ENCODE data around the gene MAST4. TPM values are rescaled to one million over a fixed set of nuclear protein-coding genes. Genes with fewer than 3 reads are reported as not detected.

MAST4 gene
- total and polyA plus RNA-seq, 2 donors from 2014 or later, result 27.3 to 31.4 TPM

DNA sequence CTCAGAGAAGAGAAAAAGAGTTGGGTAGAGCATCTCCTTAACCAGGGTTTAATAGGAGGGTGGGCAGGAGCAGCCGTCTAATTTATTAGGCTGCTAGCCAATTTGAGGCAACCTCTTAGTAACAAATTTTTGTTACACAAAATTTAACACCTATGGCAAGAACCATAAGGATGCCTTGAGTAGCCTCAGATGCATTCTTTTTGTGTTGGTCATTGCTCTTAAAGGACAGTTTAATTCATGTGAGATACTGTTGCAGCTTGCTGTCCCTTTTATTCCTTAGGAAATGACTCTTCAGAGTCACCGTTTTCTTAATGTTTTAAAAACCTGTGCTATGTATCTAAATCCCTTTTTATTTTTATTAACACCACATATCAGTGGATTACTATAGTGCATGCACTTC, 255.1 kb downstream of the MAST4 start:
- Histone ChIP-seq H3K27ac (ENCODE audit: low read depth in 2 of 2, low read length in 2 of 2) (no peak overlapping the region), H3K9ac (ENCODE audit: low read length in 3 of 3) (no peak overlapping the region), H3K4me1 (ENCODE audit: control insufficient read depth in 2 of 3, insufficient read depth in 2 of 3, low read depth in 1 of 3, low read length in 3 of 3) (no peaks in the 10 kb centered on the region), H3K4me3 (ENCODE audit: low read length in 3 of 3) (no peak overlapping the region), H3K36me3 (ENCODE audit: control insufficient read depth in 2 of 3, insufficient read depth in 3 of 3, low read length in 3 of 3) (no peaks in the 10 kb centered on the region), H3K9me3 (ENCODE audit: control insufficient read depth in 2 of 3, insufficient read depth in 1 of 3, low read length in 3 of 3) (no peaks in the 10 kb centered on the region), H3K27me3 (ENCODE audit: control insufficient read depth, insufficient read depth, low read length) (no peaks in the 10 kb centered on the region)
- FAIRE-seq (no peak), DNase-seq (no peak)
- intact Hi-C loops (cut with DNase I), result no loop called here
- TF ChIP-seq, protein P1, sequence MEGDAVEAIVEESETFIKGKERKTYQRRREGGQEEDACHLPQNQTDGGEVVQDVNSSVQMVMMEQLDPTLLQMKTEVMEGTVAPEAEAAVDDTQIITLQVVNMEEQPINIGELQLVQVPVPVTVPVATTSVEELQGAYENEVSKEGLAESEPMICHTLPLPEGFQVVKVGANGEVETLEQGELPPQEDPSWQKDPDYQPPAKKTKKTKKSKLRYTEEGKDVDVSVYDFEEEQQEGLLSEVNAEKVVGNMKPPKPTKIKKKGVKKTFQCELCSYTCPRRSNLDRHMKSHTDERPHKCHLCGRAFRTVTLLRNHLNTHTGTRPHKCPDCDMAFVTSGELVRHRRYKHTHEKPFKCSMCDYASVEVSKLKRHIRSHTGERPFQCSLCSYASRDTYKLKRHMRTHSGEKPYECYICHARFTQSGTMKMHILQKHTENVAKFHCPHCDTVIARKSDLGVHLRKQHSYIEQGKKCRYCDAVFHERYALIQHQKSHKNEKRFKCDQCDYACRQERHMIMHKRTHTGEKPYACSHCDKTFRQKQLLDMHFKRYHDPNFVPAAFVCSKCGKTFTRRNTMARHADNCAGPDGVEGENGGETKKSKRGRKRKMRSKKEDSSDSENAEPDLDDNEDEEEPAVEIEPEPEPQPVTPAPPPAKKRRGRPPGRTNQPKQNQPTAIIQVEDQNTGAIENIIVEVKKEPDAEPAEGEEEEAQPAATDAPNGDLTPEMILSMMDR (IDR thresholded peaks at IDR 0.05; ENCODE audit: borderline replicate concordance, extremely low read depth, insufficient read depth), result no peak

GRCh38 chr5:66854416-66854815, 258.2 kb downstream of the MAST4 start:
- Histone ChIP-seq H3K9ac (ENCODE audit: low read length in 3 of 3) (no peak overlapping the region), H3K27ac (ENCODE audit: low read depth in 2 of 2, low read length in 2 of 2) (no peak overlapping the region), H3K4me3 (ENCODE audit: low read length in 3 of 3) (no peak overlapping the region), H3K9me3 (ENCODE audit: control insufficient read depth in 2 of 3, insufficient read depth in 1 of 3, low read length in 3 of 3) (no peaks in the 10 kb centered on the region), H3K36me3 (ENCODE audit: control insufficient read depth in 2 of 3, insufficient read depth in 3 of 3, low read length in 3 of 3) (no peaks in the 10 kb centered on the region), H3K27me3 (ENCODE audit: control insufficient read depth, insufficient read depth, low read length) (no peaks in the 10 kb centered on the region), H3K4me1 (ENCODE audit: control insufficient read depth in 2 of 3, insufficient read depth in 2 of 3, low read depth in 1 of 3, low read length in 3 of 3) (no peaks in the 10 kb centered on the region)
- intact Hi-C loops (cut with DNase I), result no loop called here
- DNase-seq, result no peak
- TF ChIP-seq, protein P1 (IDR thresholded peaks at IDR 0.05; ENCODE audit: borderline replicate concordance, extremely low read depth, insufficient read depth), result no peak
- FAIRE-seq, result no peak

DNA sequence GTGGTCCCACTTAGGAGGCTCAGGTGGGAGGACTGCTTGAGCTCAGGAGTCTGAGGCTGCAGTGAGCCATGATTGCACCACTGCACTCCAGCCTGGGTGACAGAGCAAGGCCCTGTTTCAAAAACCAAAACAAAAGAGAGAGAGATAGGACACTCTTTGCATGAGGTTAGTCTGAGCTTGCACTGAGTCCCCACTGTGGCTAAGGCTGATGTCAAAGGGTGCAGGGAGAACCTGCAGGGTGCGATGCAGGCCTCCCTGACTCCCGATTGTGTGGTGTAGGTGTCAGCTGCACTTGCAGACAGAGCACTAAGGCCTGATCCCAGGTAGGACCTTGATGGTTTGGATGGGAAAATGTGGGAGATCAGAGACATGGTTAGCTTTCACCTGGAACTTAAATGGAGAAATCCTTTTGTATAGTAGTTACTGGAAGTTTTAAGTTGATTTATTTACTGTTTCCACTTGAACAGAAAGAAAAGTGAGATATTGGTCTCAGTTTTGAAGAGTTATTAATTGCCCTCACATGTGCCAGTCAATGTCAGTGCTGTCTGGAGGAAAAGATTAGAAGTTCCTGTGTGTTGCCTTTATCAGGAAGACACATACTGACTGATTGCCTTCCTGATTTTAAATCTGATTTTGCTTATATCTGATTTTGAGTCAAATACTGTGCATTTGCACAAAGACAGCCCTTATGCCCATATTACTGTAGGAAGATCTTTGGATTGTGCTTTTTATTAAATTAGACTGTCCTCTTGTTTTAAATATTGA, 260.0 kb downstream of the MAST4 start:
- H3K27me3 ChIP-seq (ENCODE audit: control insufficient read depth, insufficient read depth, low read length), result no peaks in the 10 kb centered on the region
- no peak overlapping the region for H3K27ac ChIP-seq (ENCODE audit: low read depth in 2 of 2, low read length in 2 of 2)
- FAIRE-seq (no peak), DNase-seq (no peak)
- no peaks in the 10 kb centered on the region for H3K36me3 ChIP-seq (ENCODE audit: control insufficient read depth in 2 of 3, insufficient read depth in 3 of 3, low read length in 3 of 3)
- H3K4me1 ChIP-seq (ENCODE audit: control insufficient read depth in 2 of 3, insufficient read depth in 2 of 3, low read depth in 1 of 3, low read length in 3 of 3), result peaks cover 0 to 2% (median 0%) of the 10 kb centered on the region in 3 donors
- intact Hi-C loops (cut with DNase I), result no loop called here
- H3K4me3 ChIP-seq (ENCODE audit: low read length in 3 of 3), result no peak overlapping the region
- no peak overlapping the region for H3K9ac ChIP-seq (ENCODE audit: low read length in 3 of 3)
- TF ChIP-seq, protein P1 (IDR thresholded peaks at IDR 0.05; ENCODE audit: borderline replicate concordance, extremely low read depth, insufficient read depth), result no peak
- no peaks in the 10 kb centered on the region for H3K9me3 ChIP-seq (ENCODE audit: control insufficient read depth in 2 of 3, insufficient read depth in 1 of 3, low read length in 3 of 3)
